GM13976 (cell line): ENCODE data around the gene INSIG1.

Source experiments
- DNase-seq: peaks from one replicate; pipeline ENCODE4 v3.0.0; 2012; ENCODE audit warnings: low spot score
- in situ Hi-C: fragments of 300-500 bp; cut with MboI; formaldehyde crosslinking; loops from one replicate; pipeline ENCODE4 v1.12.0; 2022; ENCODE audit warnings: low sequenced_read_pairs, mixed read lengths, inconsistent platforms; ENCODE audit not compliant: unreplicated experiment
- TF ChIP-seq, protein P1 (sequence below): IDR thresholded peaks from 2 replicates; pipeline ENCODE4 v1.5.1; 2012; ENCODE audit warnings: borderline replicate concordance, mild to moderate bottlenecking; ENCODE audit not compliant: insufficient read depth; ENCODE audit errors: extremely low read depth, missing control alignments, control extremely low read depth

The INSIG1 gene

DNA sequence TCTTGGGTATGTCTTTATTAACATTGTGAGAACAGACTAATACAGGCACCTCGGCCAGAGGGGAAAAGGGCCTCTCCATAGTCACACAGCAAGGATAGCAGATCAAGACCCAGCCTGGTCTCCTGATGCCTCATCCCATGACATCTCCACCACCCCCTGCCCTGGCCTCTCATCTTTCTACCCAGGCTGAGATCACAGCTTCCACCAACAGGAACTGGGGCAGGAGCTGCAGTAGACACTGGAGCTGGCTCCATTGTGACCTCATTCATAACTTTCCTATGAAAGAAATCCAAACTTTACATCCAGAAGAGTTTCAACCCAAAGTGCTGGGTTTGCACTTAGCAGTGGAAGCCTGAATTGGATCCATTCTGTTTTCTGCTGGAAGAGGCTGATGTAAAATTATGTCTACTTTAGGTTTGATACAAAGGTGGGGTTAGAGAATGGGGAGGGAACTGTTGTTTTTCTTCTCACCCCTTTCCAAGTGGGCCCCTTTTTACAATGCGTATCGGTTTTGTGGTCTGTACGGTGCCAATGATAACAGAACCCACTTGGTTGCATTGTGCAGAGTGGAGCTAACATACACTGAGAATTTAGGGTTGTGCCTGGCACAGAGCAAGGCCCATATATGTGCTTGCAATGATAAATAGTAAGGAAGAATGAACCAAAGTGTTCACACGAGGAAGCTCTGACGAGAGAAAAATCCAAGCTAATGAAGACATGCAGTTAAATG is 28.6 kb upstream of the INSIG1 start:
- TF ChIP-seq, protein P1, sequence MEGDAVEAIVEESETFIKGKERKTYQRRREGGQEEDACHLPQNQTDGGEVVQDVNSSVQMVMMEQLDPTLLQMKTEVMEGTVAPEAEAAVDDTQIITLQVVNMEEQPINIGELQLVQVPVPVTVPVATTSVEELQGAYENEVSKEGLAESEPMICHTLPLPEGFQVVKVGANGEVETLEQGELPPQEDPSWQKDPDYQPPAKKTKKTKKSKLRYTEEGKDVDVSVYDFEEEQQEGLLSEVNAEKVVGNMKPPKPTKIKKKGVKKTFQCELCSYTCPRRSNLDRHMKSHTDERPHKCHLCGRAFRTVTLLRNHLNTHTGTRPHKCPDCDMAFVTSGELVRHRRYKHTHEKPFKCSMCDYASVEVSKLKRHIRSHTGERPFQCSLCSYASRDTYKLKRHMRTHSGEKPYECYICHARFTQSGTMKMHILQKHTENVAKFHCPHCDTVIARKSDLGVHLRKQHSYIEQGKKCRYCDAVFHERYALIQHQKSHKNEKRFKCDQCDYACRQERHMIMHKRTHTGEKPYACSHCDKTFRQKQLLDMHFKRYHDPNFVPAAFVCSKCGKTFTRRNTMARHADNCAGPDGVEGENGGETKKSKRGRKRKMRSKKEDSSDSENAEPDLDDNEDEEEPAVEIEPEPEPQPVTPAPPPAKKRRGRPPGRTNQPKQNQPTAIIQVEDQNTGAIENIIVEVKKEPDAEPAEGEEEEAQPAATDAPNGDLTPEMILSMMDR: no peak
- in situ Hi-C loops: no loop called here
- DNase-seq: no peak

- TF ChIP-seq, protein P1: no peak
- DNase-seq: no peak
- in situ Hi-C loops: no loop called here
Measured at GRCh38 chr7:155269766-155270585, 27.7 kb upstream of the INSIG1 start.

- in situ Hi-C loops: no loop called here
- DNase-seq: no peak
- TF ChIP-seq, protein P1: no peak
Measured at GRCh38 chr7:155270861-155271260, 26.8 kb upstream of the INSIG1 start.

DNA sequence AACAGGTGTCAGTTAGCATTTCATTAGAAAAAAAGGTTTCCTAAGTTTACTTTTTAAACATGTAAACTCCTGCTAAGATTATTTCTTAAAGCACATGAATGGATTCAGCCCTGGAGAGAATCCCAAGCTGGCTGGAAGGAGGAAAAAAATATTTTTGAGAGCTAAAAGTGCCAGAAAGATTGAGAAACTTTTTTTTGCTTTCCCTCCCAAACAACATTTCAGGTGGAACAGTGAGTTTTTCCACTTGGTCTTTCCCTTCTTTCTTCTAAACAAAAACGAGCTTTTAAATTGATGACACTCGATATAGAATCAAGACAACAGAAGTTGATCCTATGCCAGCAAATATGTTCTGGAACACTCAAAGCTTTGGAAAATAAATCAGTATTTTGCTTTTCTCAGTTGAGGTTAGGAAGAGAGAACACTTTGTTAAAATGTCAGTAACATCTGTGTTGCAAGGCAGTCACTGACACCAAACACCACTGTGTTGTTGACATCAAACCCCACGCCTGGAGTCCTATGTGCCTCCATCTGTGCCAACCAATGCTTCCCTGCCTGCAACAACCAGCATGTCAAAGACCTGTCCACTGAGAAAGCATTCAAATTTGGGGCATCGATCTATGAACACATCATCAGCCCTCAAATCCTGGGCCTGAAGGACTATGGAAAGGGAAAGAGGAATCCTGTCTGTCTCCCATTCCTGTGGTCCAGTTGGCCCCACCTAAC is 22.9 kb upstream of the INSIG1 start:
- DNase-seq: no peak
- TF ChIP-seq, protein P1: no peak
- in situ Hi-C loops: no loop called here

- no peak for DNase-seq
- TF ChIP-seq, protein P1: no peak
- in situ Hi-C loops: no loop called here
Measured at GRCh38 chr7:155276042-155276799, 21.5 kb upstream of the INSIG1 start.

DNA sequence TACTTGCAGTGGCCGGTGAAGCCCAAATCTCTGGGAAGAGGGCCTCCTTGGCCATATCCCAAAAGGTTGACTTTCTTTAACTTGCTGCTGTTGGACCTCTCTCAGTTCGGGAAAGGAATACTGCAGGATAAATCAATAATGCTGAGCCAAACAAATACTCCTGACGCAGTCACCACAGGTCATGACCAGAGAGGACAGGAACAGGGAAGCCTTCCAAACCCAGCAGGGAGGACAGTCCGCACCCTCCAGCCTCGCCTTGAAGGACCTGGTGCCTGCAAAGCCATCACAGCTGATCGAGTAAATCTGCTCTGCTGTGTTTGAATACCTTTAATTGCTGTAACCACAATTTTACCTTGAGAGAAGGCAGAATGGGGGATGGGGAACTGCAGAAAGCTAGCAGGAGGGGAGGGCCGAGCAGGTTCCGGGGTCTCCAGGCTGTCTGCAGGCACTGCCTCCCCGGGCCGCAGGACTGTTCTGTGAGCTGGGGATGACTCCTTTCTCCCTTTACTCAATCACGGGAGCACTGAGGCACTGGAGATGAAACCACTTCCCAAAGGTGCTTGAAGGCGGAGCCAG is 20.8 kb upstream of the INSIG1 start:
- TF ChIP-seq, protein P1: no peak
- DNase-seq: no peak
- in situ Hi-C loops: no loop called here
